HL-60 (cell line): Measurements from ENCODE around the gene SCML2.

Experiments used
- CTCF ChIP-seq: IDR thresholded peaks from one replicate; pipeline ENCODE4 v1.5.1; 2011; ENCODE audit warnings: low read length, control low read depth, inconsistent platforms; ENCODE audit not compliant: insufficient read depth
- SPI1 ChIP-seq: IDR thresholded peaks from 2 replicates; pipeline ENCODE4 v1.6.1; 2012; ENCODE audit warnings: low read depth, mild to moderate bottlenecking, borderline replicate concordance

GRCh38 chrX:18252644-18253359 lies 101.7 kb downstream of the SCML2 start:
- no peak for TF ChIP-seq SPI1
- no peak for TF ChIP-seq CTCF
